ENCODE data around the gene SHB. TPM values are rescaled to one million over a fixed set of nuclear protein-coding genes. Genes with fewer than 3 reads are reported as not detected.

SHB gene
- total and polyA plus RNA-seq, 2 donors (not counting 3 experiments of a cell fraction or from before 2014, with no cell fraction given): 13.4 to 24.9 TPM

DNA sequence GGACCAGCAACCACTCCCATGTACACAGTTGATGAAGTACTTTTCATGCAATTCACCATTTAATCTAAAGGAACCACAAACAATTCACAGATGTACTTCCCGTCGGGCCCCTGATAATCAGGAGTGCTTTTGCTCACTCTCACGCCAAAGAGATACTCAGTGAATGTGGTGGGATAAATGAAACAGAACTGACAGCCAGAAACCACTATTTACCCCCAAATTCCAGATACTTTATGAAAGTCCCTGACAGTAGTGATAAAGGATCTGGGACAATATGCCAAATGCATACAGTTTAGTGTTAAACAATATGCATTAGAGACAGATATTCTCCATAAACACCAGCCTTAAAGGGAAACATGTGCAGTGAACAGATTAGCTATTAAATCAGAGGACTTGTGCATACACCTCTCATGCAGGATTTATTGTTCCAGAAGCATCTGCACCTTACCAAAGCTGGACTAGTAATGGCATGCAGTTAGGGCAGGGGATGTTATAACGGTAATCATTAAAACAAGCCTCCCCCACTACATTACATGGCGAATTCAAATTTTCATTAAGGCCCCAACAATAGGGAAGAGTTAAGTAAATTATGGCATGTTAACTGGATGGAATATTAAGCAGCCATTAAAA, 91.1 kb downstream of the SHB start:
- no TSS peak for BruUV-seq (replicated peaks)
- intact Hi-C loops (cut with micrococcal nuclease) (no loop called here), dilution Hi-C loops (cut with MboI; ENCODE audit: extremely low pct_ligation_motif_present, low sequenced_read_pairs) (no loop called here)
- Histone ChIP-seq H3K27me3 (ENCODE audit: control insufficient read depth in 2 of 2, insufficient read depth in 2 of 2, low read length in 2 of 2) (no peaks in the 10 kb centered on the region), H3K4me3 (replicated peaks in 1 of 3; ENCODE audit: insufficient read depth in 1 of 3, low read depth in 1 of 3, low read length in 3 of 3) (no peak overlapping the region), H2AFZ (ENCODE audit: low read depth, low read length) (no peak overlapping the region), H4K20me1 (replicated peaks; ENCODE audit: control insufficient read depth, extremely low read depth, insufficient read depth, low read length) (no peaks in the 10 kb centered on the region), H3K4me2 (ENCODE audit: insufficient read depth, low read length) (no peak overlapping the region), H3K4me1 (ENCODE audit: control insufficient read depth, extremely low read depth, insufficient read depth, low read length) (no peaks in the 10 kb centered on the region), H3K9me3 (replicated peaks; ENCODE audit: control insufficient read depth, insufficient read depth, low read length) (no peaks in the 10 kb centered on the region), H3K36me3 (ENCODE audit: control insufficient read depth in 2 of 2, extremely low read depth in 1 of 2, insufficient read depth in 2 of 2, low read length in 2 of 2) (peaks cover 0 to 4% of the 10 kb centered on the region in 2 experiments), H3K27ac (ENCODE audit: insufficient read depth, low read depth, low read length) (no peak overlapping the region), H3K79me2 (ENCODE audit: control insufficient read depth, insufficient read depth, low read length) (no peaks in the 10 kb centered on the region), H3K9ac (replicated peaks; ENCODE audit: extremely low read depth, insufficient read depth, low read length) (no peak overlapping the region), H3K9me1 (replicated peaks; ENCODE audit: control insufficient read depth, extremely low read depth, insufficient read depth, low read length) (no peaks in the 10 kb centered on the region)
- no peak for FAIRE-seq
- POLR2A ChIA-PET: no interaction called here
- CTCF ChIA-PET: interaction anchor here (1.0 to 1.5 kb wide), 2 partner anchors 9 to 70 kb away, joined by 3 to 4 read pairs; no protein-coding TSS in a partner anchor
- no peak for TF ChIP-seq GATA2 (IDR thresholded peaks at IDR 0.05; ENCODE audit: insufficient read depth, insufficient read length, low read depth, low read length)
- no peak for TF ChIP-seq POLR2AphosphoS5 (IDR thresholded peaks at IDR 0.05; ENCODE audit: insufficient read depth, low read depth, low read length)
- no peak for TF ChIP-seq MYC (IDR thresholded peaks at IDR 0.05; ENCODE audit: low read depth, low read length)
- TF ChIP-seq JUN (IDR thresholded peaks at IDR 0.05; ENCODE audit: borderline replicate concordance, insufficient read depth, insufficient read length, low read depth): no peak
- TF ChIP-seq, protein P1, sequence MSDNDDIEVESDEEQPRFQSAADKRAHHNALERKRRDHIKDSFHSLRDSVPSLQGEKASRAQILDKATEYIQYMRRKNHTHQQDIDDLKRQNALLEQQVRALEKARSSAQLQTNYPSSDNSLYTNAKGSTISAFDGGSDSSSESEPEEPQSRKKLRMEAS (IDR thresholded peaks at IDR 0.05; ENCODE audit: insufficient read depth, insufficient read length): no peak
- no peak for TF ChIP-seq FOS (IDR thresholded peaks at IDR 0.05; ENCODE audit: borderline replicate concordance, insufficient read depth, low read length)
- TF ChIP-seq POLR2A (IDR thresholded peaks at IDR 0.05; ENCODE audit: low read depth, low read length): no peak
- TF ChIP-seq, protein P2, sequence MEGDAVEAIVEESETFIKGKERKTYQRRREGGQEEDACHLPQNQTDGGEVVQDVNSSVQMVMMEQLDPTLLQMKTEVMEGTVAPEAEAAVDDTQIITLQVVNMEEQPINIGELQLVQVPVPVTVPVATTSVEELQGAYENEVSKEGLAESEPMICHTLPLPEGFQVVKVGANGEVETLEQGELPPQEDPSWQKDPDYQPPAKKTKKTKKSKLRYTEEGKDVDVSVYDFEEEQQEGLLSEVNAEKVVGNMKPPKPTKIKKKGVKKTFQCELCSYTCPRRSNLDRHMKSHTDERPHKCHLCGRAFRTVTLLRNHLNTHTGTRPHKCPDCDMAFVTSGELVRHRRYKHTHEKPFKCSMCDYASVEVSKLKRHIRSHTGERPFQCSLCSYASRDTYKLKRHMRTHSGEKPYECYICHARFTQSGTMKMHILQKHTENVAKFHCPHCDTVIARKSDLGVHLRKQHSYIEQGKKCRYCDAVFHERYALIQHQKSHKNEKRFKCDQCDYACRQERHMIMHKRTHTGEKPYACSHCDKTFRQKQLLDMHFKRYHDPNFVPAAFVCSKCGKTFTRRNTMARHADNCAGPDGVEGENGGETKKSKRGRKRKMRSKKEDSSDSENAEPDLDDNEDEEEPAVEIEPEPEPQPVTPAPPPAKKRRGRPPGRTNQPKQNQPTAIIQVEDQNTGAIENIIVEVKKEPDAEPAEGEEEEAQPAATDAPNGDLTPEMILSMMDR (IDR thresholded peaks at IDR 0.05; ENCODE audit: extremely low read depth in 1 of 2, insufficient read depth in 1 of 2, low read depth in 1 of 2, low read length in 2 of 2): no peak
- TF ChIP-seq EZH2 (IDR thresholded peaks at IDR 0.05; ENCODE audit: borderline replicate concordance, low read depth, low read length, severe bottlenecking): no peak
- no peak for DNase-seq (ENCODE audit: low read depth, low spot score)

Data from endothelial cell of umbilical vein (primary cell).